H9 (cell line): ENCODE measurements around the gene ZNF487. TPM values are rescaled to one million over a fixed set of nuclear protein-coding genes. Genes with fewer than 3 reads are reported as not detected.

Experiments
- DNase-seq: peaks from one replicate; pipeline ENCODE4 v3.0.0-alpha.2; 2017
- H2AFZ ChIP-seq: one replicate; pipeline ENCODE4 v1.6.1; 2013; ENCODE audit warnings: mild to moderate bottlenecking, low read length, control low read depth, moderate library complexity
- H2AK5ac ChIP-seq: 2 replicates; pipeline ENCODE4 v1.6.1; 2013; ENCODE audit warnings: low read length, control low read depth, mixed read lengths; ENCODE audit not compliant: insufficient read length
- H2BK120ac ChIP-seq: one replicate; pipeline ENCODE4 v1.6.1; 2013; ENCODE audit warnings: low read depth, mild to moderate bottlenecking, low read length, control low read depth, inconsistent platforms; ENCODE audit not compliant: poor library complexity, severe bottlenecking
- H2BK12ac ChIP-seq: 2 replicates; pipeline ENCODE4 v1.6.1; 2013; ENCODE audit warnings: low read length, control low read depth, mixed read lengths, low read depth; ENCODE audit not compliant: insufficient read length
- H2BK15ac ChIP-seq: 2 replicates; pipeline ENCODE4 v1.6.1; 2013; ENCODE audit warnings: low read depth, low read length, control low read depth
- H2BK20ac ChIP-seq: one replicate; pipeline ENCODE4 v1.6.1; 2013; ENCODE audit warnings: low read depth, mild to moderate bottlenecking, low read length, control low read depth, inconsistent platforms; ENCODE audit not compliant: poor library complexity, severe bottlenecking
- H2BK5ac ChIP-seq: 2 replicates; pipeline ENCODE4 v1.6.1; 2013; ENCODE audit warnings: low read length, control low read depth, mixed read lengths; ENCODE audit not compliant: insufficient read length
- H3K14ac ChIP-seq: 2 replicates; pipeline ENCODE4 v1.6.1; 2013; ENCODE audit warnings: low read length, control low read depth; ENCODE audit not compliant: insufficient read depth
- H3K18ac ChIP-seq: 2 replicates; pipeline ENCODE4 v1.6.1; 2013; ENCODE audit warnings: low read depth, mild to moderate bottlenecking, mixed read lengths, low read length, control low read depth; ENCODE audit not compliant: insufficient read length
- H3K23ac ChIP-seq: 2 replicates; pipeline ENCODE4 v1.6.1; 2013; ENCODE audit warnings: low read length, control low read depth, mixed read lengths, low read depth; ENCODE audit not compliant: insufficient read length
- H3K23me2 ChIP-seq: 2 replicates; pipeline ENCODE4 v1.6.1; 2013; ENCODE audit warnings: low read depth, mild to moderate bottlenecking, mixed read lengths, low read length, control low read depth; ENCODE audit not compliant: insufficient read length, poor library complexity, severe bottlenecking
- H3K27ac ChIP-seq: 2 replicates; pipeline ENCODE4 v1.5.1; 2013; ENCODE audit warnings: low read length, control low read depth, mixed read lengths, low read depth; ENCODE audit not compliant: insufficient read length
- H3K27me3 ChIP-seq: 2 replicates; pipeline ENCODE4 v1.6.1; 2013; ENCODE audit warnings: low read length, control low read depth, inconsistent platforms; ENCODE audit not compliant: insufficient read depth
- H3K4ac ChIP-seq: 2 replicates; pipeline ENCODE4 v1.6.1; 2013; ENCODE audit warnings: low read depth, mild to moderate bottlenecking, control low read depth, inconsistent platforms, low read length, moderate library complexity
- H3K4me1 ChIP-seq: 2 replicates; pipeline ENCODE4 v1.6.1; 2013; ENCODE audit warnings: low read length, control low read depth, inconsistent platforms; ENCODE audit not compliant: insufficient read depth
- H3K4me2 ChIP-seq: 2 replicates; pipeline ENCODE4 v1.6.1; 2013; ENCODE audit warnings: low read length, control low read depth, mixed read lengths; ENCODE audit not compliant: insufficient read length, insufficient read depth
- H3K56ac ChIP-seq: 2 replicates; pipeline ENCODE4 v1.6.1; 2013; ENCODE audit warnings: low read depth, mild to moderate bottlenecking, mixed read lengths, low read length, control low read depth; ENCODE audit not compliant: insufficient read length
- H3K79me1 ChIP-seq: 2 replicates; pipeline ENCODE4 v1.6.1; 2013; ENCODE audit warnings: low read depth, mild to moderate bottlenecking, moderate library complexity, low read length, control low read depth, inconsistent platforms; ENCODE audit not compliant: insufficient read depth, poor library complexity, severe bottlenecking
- H3K79me2 ChIP-seq: 2 replicates; pipeline ENCODE4 v1.6.1; 2013; ENCODE audit warnings: low read length, control low read depth, inconsistent platforms; ENCODE audit not compliant: insufficient read depth
- H3K9ac ChIP-seq: 2 replicates; pipeline ENCODE4 v1.6.1; 2013; ENCODE audit warnings: low read length, control low read depth, mixed read lengths; ENCODE audit not compliant: insufficient read length; ENCODE audit errors: extremely low read depth
- H3K9me3 ChIP-seq: one replicate; pipeline ENCODE4 v1.6.1; 2013; ENCODE audit warnings: low read depth, low read length, inconsistent platforms; ENCODE audit not compliant: control insufficient read depth
- H3T11ph ChIP-seq: one replicate; pipeline ENCODE4 v1.6.1; 2013; ENCODE audit warnings: mild to moderate bottlenecking, low read length, control low read depth, inconsistent platforms
- H4K20me1 ChIP-seq: one replicate; pipeline ENCODE4 v1.6.1; 2013; ENCODE audit not compliant: control insufficient read depth, insufficient read length, insufficient read depth
- H4K5ac ChIP-seq: 2 replicates; pipeline ENCODE4 v1.6.1; 2013; ENCODE audit warnings: low read depth, mild to moderate bottlenecking, mixed read lengths, low read length, control low read depth; ENCODE audit not compliant: insufficient read length
- H4K8ac ChIP-seq: replicated peaks from 2 replicates; pipeline ENCODE4 v1.6.1; 2013; ENCODE audit warnings: low read length, control low read depth, mixed read lengths, low read depth; ENCODE audit not compliant: insufficient read length
- H4K91ac ChIP-seq: 2 replicates; pipeline ENCODE4 v1.6.1; 2013; ENCODE audit warnings: low read depth, mild to moderate bottlenecking, moderate library complexity, mixed read lengths, low read length, control low read depth; ENCODE audit not compliant: insufficient read length
- H3K27ac Mint-ChIP-seq, 3 experiments: 2 replicates in 2 of 3; 3 replicates in 1 of 3; pipeline ENCODE4 v1.8.0; 2020 to 2021; ENCODE audit warnings: mixed read lengths in 3 of 3, mild to moderate bottlenecking in 1 of 3, moderate library complexity in 1 of 3
- H3K27me3 Mint-ChIP-seq: 2 replicates; pipeline ENCODE4 v1.8.0; 2021; ENCODE audit warnings: low read depth, mild to moderate bottlenecking, moderate library complexity, mixed read lengths
- H3K36me3 Mint-ChIP-seq, 3 experiments: 2 replicates in 2 of 3; 3 replicates in 1 of 3; pipeline ENCODE4 v1.8.0; 2020 to 2021; ENCODE audit warnings: low read depth in 3 of 3, mixed read lengths in 3 of 3; ENCODE audit not compliant: insufficient read depth in 1 of 3
- H3K4me1 Mint-ChIP-seq, 2 experiments: 2 replicates each; pipeline ENCODE4 v1.8.0; 2020; ENCODE audit warnings: mixed read lengths in 2 of 2
- H3K4me3 Mint-ChIP-seq, 2 experiments: 2 replicates in 1 of 2; 3 replicates in 1 of 2; pipeline ENCODE4 v1.8.0; 2020 to 2021; ENCODE audit warnings: mild to moderate bottlenecking in 2 of 2, mixed read lengths in 2 of 2, moderate library complexity in 1 of 2
- H3K9me3 Mint-ChIP-seq, 2 experiments: 2 replicates in 1 of 2; 3 replicates in 1 of 2; pipeline ENCODE4 v1.8.0; 2020; ENCODE audit warnings: mild to moderate bottlenecking in 2 of 2, mixed read lengths in 2 of 2, moderate library complexity in 1 of 2
- CTCF ChIP-seq: fragments of 200-600 bp; sonication (generic); conservative IDR thresholded peaks from 3 replicates; pipeline ENCODE4 v1.8.0; 2021; ENCODE audit warnings: antibody characterized with exemption, mild to moderate bottlenecking
- WGBS: extraction: QIAGEN DNeasy Blood & Tissue Kit; methylation state at CpG from one replicate; pipeline ENCODE4 v1.1.7; 2013; ENCODE audit warnings: missing lambda C conversion rate, low lambda C conversion rate, mixed read lengths; ENCODE audit not compliant: insufficient read length; ENCODE audit errors: extremely low coverage; 5-methylcytosine and 5-hydroxymethylcytosine counted together
- total RNA-seq: library from RNA; stranded (reverse); gene quantifications from 2 replicates; pipeline ENCODE4 v1.2.1, GENCODE V29; 2021

Gene ZNF487
- total RNA-seq, 1 experiment from 2014 or later, result 1.4 TPM

- no peaks in the 10 kb centered on the region for H3K4me1 ChIP-seq
- H2BK5ac ChIP-seq, result no peak overlapping the region
- no peak overlapping the region for H3T11ph ChIP-seq
- TF ChIP-seq CTCF, result peak; percentile 54
- Mint-ChIP-seq H3K4me3 (peak overlapping the region; percentile 98 to 99), H3K36me3 (peaks cover 4 to 28% (median 7%) of the 10 kb centered on the region in 3 experiments; a peak in 4 of 7 replicates), H3K4me1 (peaks cover 28 to 41% of the 10 kb centered on the region in 2 experiments), H3K9me3 (peaks cover 2 to 3% of the 10 kb centered on the region in 2 experiments; a peak in 2 of 5 replicates), H3K27ac (peak overlapping the region; percentile 91 to 99 (median 99)), H3K27me3 (peaks cover 1% of the 10 kb centered on the region; the same call in 1 of the 2 replicates)
- H3K27me3 ChIP-seq, result no peaks in the 10 kb centered on the region
- H3K79me2 ChIP-seq, result peaks cover 45% of the 10 kb centered on the region
- DNase-seq, result peak; percentile 71
- H4K8ac ChIP-seq, result no peak overlapping the region
- no peak overlapping the region for H3K56ac ChIP-seq
- H2BK15ac ChIP-seq, result no peak overlapping the region
- H2BK20ac ChIP-seq, result no peak overlapping the region
- H3K9me3 ChIP-seq, result no peaks in the 10 kb centered on the region
- peaks cover 4% of the 10 kb centered on the region for H3K23me2 ChIP-seq
- no peak overlapping the region; the same call in 1 of the 2 replicates for H3K4ac ChIP-seq
- H4K5ac ChIP-seq, result no peak overlapping the region
- peak overlapping the region; percentile 69 for H3K14ac ChIP-seq
- H4K91ac ChIP-seq, result no peak overlapping the region
- H3K9ac ChIP-seq, result peak overlapping the region; percentile 63
- WGBS, result no CpG with 5 or more reads among the region's 56 CpGs
- H4K20me1 ChIP-seq, result no peaks in the 10 kb centered on the region
- H2BK120ac ChIP-seq, result peak overlapping the region; percentile 56
- H3K27ac ChIP-seq, result no peak overlapping the region
- peak overlapping the region; percentile 64 for H3K4me2 ChIP-seq
- no peak overlapping the region for H2BK12ac ChIP-seq
- H2AK5ac ChIP-seq, result no peak overlapping the region
- H3K23ac ChIP-seq, result no peak overlapping the region
- H2AFZ ChIP-seq, result no peak overlapping the region
- no peaks in the 10 kb centered on the region for H3K79me1 ChIP-seq
- H3K18ac ChIP-seq, result peak overlapping the region; percentile 86
These were observed 29.2 kb upstream of the ZNF487 start for GRCh38 chr10:43407576-43408330.
